Mesodermal cell (in vitro differentiated cells): ENCODE measurements around the gene UHRF2.

Source experiments
- H3K27ac ChIP-seq: 2 replicates; pipeline ENCODE4 v1.7.0; 2013; ENCODE audit warnings: mild to moderate bottlenecking, low read depth, low read length, moderate library complexity; ENCODE audit not compliant: severe bottlenecking
- H3K36me3 ChIP-seq: 2 replicates; pipeline ENCODE4 v1.7.1; 2013; ENCODE audit warnings: mild to moderate bottlenecking, low read length, moderate library complexity; ENCODE audit not compliant: control insufficient read depth, insufficient read depth
- H3K4me1 ChIP-seq: one replicate; pipeline ENCODE4 v1.7.1; 2013; ENCODE audit warnings: mild to moderate bottlenecking, low read length; ENCODE audit not compliant: insufficient read depth, control insufficient read depth, poor library complexity, severe bottlenecking
- H3K4me3 ChIP-seq: 2 replicates; pipeline ENCODE4 v1.7.0; 2013; ENCODE audit warnings: low read length, control low read depth, mild to moderate bottlenecking; ENCODE audit not compliant: insufficient read depth, poor library complexity, severe bottlenecking; ENCODE audit errors: extremely low read depth
- H3K9me3 ChIP-seq: 2 replicates; pipeline ENCODE4 v1.7.1; 2013; ENCODE audit warnings: mild to moderate bottlenecking, low read length, moderate library complexity; ENCODE audit not compliant: control insufficient read depth
- WGBS, 2 experiments: methylation state at CpG; one replicate each; pipeline ENCODE4 v1.1.5; 2013; ENCODE audit warnings: missing lambda C conversion rate in 2 of 2; ENCODE audit not compliant: insufficient coverage in 2 of 2; 5-methylcytosine and 5-hydroxymethylcytosine counted together

The UHRF2 gene

GRCh38 chr9:6407778-6408177 is 5.2 kb upstream of the UHRF2 start:
- Histone ChIP-seq H3K36me3 (no peaks in the 10 kb centered on the region), H3K9me3 (peaks cover 4% of the 10 kb centered on the region), H3K4me1 (no peaks in the 10 kb centered on the region), H3K27ac (no peak overlapping the region), H3K4me3 (no peak overlapping the region)
- 60 to 90% methylated on average over 1 to 2 of the region's 2 CpGs for WGBS, 2 experiments

- no peaks in the 10 kb centered on the region for H3K36me3 ChIP-seq
- no peak overlapping the region for H3K27ac ChIP-seq
- no peaks in the 10 kb centered on the region for H3K4me1 ChIP-seq
- no peak overlapping the region for H3K4me3 ChIP-seq
- WGBS, 2 experiments, result 80 to 93% methylated on average over 5 to 6 of the region's 8 CpGs
- peaks cover 4% of the 10 kb centered on the region for H3K9me3 ChIP-seq
Observed at GRCh38 chr9:6408320-6408719, 4.7 kb upstream of the UHRF2 start.

- H3K36me3 ChIP-seq, result no peaks in the 10 kb centered on the region
- peaks cover 4% of the 10 kb centered on the region for H3K9me3 ChIP-seq
- no peak overlapping the region for H3K4me3 ChIP-seq
- WGBS, 2 experiments, result 91 to 92% methylated on average over 3 of the region's 3 CpGs
- no peaks in the 10 kb centered on the region for H3K4me1 ChIP-seq
- H3K27ac ChIP-seq, result no peak overlapping the region
Observed at GRCh38 chr9:6409811-6410210, 3.2 kb upstream of the UHRF2 start.

- Histone ChIP-seq H3K4me3 (no peak overlapping the region), H3K27ac (no peak overlapping the region), H3K36me3 (peaks cover 2% of the 10 kb centered on the region), H3K4me1 (peaks cover 4% of the 10 kb centered on the region), H3K9me3 (peaks cover 4% of the 10 kb centered on the region)
- WGBS, 2 experiments, result 78 to 89% methylated on average over 1 to 2 of the region's 4 CpGs
Observed at GRCh38 chr9:6410633-6411032, 2.4 kb upstream of the UHRF2 start.

- peaks cover 6% of the 10 kb centered on the region for H3K4me1 ChIP-seq
- 0% methylated on average over 72 to 83 of the region's 92 CpGs for WGBS, 2 experiments
Observed at GRCh38 chr9:6413365-6414246, 607 bp downstream of the UHRF2 start.

GRCh38 chr9:6414247-6414641 is 1.2 kb downstream of the UHRF2 start:
- peaks cover 6% of the 10 kb centered on the region for H3K4me1 ChIP-seq
- H3K9me3 ChIP-seq, result peaks cover 4% of the 10 kb centered on the region
- H3K4me3 ChIP-seq, result peak overlapping the region; percentile 90
- 0 to 10% methylated on average over 2 to 3 of the region's 11 CpGs for WGBS, 2 experiments
- H3K27ac ChIP-seq, result peak overlapping the region; percentile 25
- H3K36me3 ChIP-seq, result peaks cover 12% of the 10 kb centered on the region

More at GRCh38 chr9:6413365-6414246, 607 bp downstream of the UHRF2 start:
- peak overlapping the region; percentile 81 for H3K27ac ChIP-seq
- peaks cover 4% of the 10 kb centered on the region for H3K9me3 ChIP-seq
- H3K4me3 ChIP-seq, result peak overlapping the region; percentile 90
- H3K36me3 ChIP-seq, result peaks cover 12% of the 10 kb centered on the region

- H3K4me3 ChIP-seq, result peak overlapping the region; percentile 90
- H3K27ac ChIP-seq, result no peak overlapping the region
Observed at GRCh38 chr9:6415266-6415665, 2.3 kb downstream of the UHRF2 start.

GRCh38 chr9:6417186-6417585 is 4.2 kb downstream of the UHRF2 start:
- Histone ChIP-seq H3K4me1 (peaks cover 6% of the 10 kb centered on the region), H3K36me3 (peaks cover 32% of the 10 kb centered on the region), H3K9me3 (peaks cover 2% of the 10 kb centered on the region), H3K27ac (no peak overlapping the region), H3K4me3 (no peak overlapping the region)
- 80 to 94% methylated on average over 2 of the region's 3 CpGs for WGBS, 2 experiments

More at GRCh38 chr9:6415266-6415665, 2.3 kb downstream of the UHRF2 start:
- Histone ChIP-seq H3K36me3 (peaks cover 18% of the 10 kb centered on the region), H3K9me3 (peaks cover 4% of the 10 kb centered on the region), H3K4me1 (peaks cover 6% of the 10 kb centered on the region)
- 87 to 88% methylated on average over 3 to 4 of the region's 5 CpGs for WGBS, 2 experiments

- peaks cover 6% of the 10 kb centered on the region for H3K4me1 ChIP-seq
- H3K36me3 ChIP-seq, result peaks cover 42% of the 10 kb centered on the region
- H3K27ac ChIP-seq, result no peak overlapping the region
- 89% methylated on average over 3 of the region's 3 CpGs; no CpG with 5 or more reads in 1 of the 2 experiments for WGBS, 2 experiments
- H3K9me3 ChIP-seq, result no peaks in the 10 kb centered on the region
- no peak overlapping the region for H3K4me3 ChIP-seq
Observed at GRCh38 chr9:6418764-6419163, 5.8 kb downstream of the UHRF2 start.

- H3K36me3 ChIP-seq, result peaks cover 60% of the 10 kb centered on the region
- H3K4me3 ChIP-seq, result no peak overlapping the region
- H3K27ac ChIP-seq, result no peak overlapping the region
- H3K4me1 ChIP-seq, result no peaks in the 10 kb centered on the region
- no peaks in the 10 kb centered on the region for H3K9me3 ChIP-seq
- no CpG with 5 or more reads among the region's 1 CpG for WGBS, 2 experiments
Observed at GRCh38 chr9:6424940-6425339, 11.9 kb downstream of the UHRF2 start.

GRCh38 chr9:6426117-6426516 is 13.1 kb downstream of the UHRF2 start:
- no CpG with 5 or more reads among the region's 2 CpGs for WGBS, 2 experiments
- H3K36me3 ChIP-seq, result peaks cover 54% of the 10 kb centered on the region
- H3K4me3 ChIP-seq, result no peak overlapping the region
- H3K4me1 ChIP-seq, result no peaks in the 10 kb centered on the region
- H3K9me3 ChIP-seq, result no peaks in the 10 kb centered on the region
- no peak overlapping the region for H3K27ac ChIP-seq
